GM13977 (cell line): ENCODE data around the gene NDUFB11.
"Not testable (repeated sequence)": the region's sequence is repeated elsewhere in the genome, so short reads cannot be mapped to it uniquely, and the experiment has no call there.

Source experiments
- DNase-seq: peaks from one replicate; pipeline ENCODE4 v3.0.0; 2012; ENCODE audit warnings: low spot score
- in situ Hi-C: fragments of 300-500 bp; cut with MboI; formaldehyde crosslinking; loops from one replicate; pipeline ENCODE4 v1.12.0; 2022; ENCODE audit warnings: low sequenced_read_pairs, low pct_unique_long_range_greater_than_20kb, mixed read lengths, inconsistent platforms; ENCODE audit not compliant: unreplicated experiment
- TF ChIP-seq, protein P1 (sequence below): IDR thresholded peaks from 2 replicates; pipeline ENCODE4 v1.5.1; 2012; ENCODE audit warnings: mild to moderate bottlenecking, control low read depth; ENCODE audit not compliant: insufficient read depth; ENCODE audit errors: extremely low read depth, missing control alignments

NDUFB11 gene

DNA sequence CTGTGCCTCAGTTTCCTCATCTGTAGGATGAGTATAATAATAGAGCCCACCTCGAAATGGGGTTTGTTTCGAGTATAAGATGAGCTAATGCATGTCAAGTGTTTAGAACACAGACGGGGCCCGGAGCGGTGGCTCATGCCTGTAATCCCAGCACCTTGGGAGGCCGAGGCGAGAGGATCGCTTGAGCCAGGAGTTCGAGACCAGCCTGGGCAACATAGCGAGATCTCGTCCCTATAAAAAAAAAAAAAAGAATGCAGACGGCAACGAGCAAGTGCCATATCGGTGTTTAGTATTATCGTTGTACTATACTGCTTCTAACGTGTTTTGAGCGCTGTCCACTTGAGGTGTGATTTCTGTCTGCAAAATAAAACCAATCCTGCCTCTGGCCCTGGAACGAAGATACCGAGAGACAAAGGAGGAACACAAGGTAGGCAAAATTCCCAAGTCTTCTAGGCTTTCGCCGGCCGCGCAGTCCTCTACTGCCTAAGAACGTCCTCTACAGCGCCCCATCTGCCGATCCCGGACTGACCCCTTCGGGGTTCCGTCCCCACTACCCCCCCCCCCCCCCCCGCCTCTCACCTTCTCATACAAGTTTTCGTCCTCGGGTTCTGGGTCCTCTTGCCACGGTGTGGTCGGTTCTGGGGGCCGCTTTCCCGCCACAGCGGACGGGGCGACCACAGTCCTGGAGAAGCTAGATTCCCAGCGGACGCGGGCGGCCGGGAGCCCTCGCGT lies 442 bp downstream of the NDUFB11 start:
- DNase-seq = peak; percentile 57
- in situ Hi-C loops = no loop called here
- TF ChIP-seq, protein P1, sequence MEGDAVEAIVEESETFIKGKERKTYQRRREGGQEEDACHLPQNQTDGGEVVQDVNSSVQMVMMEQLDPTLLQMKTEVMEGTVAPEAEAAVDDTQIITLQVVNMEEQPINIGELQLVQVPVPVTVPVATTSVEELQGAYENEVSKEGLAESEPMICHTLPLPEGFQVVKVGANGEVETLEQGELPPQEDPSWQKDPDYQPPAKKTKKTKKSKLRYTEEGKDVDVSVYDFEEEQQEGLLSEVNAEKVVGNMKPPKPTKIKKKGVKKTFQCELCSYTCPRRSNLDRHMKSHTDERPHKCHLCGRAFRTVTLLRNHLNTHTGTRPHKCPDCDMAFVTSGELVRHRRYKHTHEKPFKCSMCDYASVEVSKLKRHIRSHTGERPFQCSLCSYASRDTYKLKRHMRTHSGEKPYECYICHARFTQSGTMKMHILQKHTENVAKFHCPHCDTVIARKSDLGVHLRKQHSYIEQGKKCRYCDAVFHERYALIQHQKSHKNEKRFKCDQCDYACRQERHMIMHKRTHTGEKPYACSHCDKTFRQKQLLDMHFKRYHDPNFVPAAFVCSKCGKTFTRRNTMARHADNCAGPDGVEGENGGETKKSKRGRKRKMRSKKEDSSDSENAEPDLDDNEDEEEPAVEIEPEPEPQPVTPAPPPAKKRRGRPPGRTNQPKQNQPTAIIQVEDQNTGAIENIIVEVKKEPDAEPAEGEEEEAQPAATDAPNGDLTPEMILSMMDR = no peak

DNA sequence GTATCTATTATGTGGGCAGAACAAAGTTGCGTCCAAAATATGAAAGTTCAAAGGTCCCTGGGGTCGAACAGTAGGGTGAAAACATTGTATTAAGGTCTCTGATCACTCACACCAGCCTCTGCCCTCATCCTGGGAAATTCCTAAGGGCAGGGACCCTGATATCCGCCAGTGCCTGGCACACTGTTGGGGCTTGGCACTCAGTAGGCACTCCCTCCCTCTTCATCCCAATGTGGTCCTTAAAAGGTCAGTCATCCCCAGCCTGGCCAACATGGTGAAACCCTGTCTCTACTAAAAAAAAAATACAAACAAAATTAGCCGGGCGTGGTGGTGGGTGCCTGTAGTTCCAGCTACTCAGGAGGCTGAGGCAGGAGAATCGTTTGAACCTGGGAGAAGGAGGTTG lies 6.3 kb downstream of the NDUFB11 start:
- in situ Hi-C loops = no loop called here
- no peak for DNase-seq
- TF ChIP-seq, protein P1 = no peak

DNA sequence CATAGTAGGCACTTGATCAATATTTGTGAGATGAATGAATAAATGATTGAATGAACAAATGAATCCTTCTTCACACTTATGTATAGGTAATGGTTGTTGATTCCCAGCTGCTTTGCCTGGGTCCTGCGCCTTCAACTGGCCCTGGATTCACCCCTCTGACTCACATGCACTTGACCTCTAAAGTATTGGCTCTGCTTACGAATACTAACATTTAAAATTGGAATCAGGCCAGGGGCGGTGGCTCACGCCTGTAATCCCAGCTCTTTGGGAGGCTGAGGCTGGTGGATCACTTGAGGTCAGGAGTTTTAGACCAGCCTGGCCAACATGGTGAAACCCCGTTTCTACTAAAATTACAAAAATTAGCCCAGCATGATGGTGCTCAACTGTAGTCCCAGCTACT lies 8.9 kb downstream of the NDUFB11 start:
- DNase-seq, in situ Hi-C loops: not testable (repeated sequence)

DNA sequence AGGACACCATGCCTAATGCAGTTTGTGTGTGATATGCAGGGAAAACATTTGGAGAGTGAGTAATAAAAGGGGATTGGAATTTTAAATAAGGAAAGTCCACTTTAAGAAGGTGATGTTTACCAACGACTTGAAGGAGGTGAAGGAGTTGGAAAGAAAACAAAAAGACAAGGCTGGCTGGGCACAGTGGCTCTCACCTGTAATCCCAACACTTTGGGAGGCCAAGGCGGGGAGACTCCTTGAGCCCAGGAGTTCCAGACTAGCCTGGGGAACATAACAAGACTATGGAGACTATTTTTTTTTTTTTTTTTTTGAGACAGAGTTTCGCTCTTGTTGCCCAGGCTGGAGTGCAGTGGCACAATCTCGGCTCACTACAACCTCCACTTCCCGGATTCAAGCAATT lies 11.0 kb downstream of the NDUFB11 start:
- in situ Hi-C loops = no loop called here
- TF ChIP-seq, protein P1 = no peak
- no peak for DNase-seq

DNA sequence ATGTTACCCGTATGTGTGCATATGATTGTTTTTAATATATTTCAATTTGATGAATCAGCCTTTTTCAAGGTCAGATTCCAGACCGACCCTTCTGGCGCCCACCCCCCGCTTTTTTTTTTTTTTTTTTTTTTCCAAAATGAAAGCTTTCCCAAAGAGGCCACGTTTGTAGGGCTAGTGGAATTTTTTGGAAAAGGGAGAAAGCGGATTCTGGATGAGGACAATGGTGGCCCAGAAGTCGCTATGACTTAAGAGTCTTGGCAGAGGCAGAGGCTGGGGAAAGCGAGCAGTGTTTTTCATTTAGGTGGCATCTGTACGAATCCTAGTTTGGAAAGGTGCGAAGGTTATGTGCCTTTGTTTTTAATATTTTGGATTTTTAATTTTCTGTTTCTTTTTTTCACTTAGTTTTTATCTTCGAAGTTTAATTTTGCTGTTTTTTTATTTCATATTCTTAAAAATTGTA lies 14.6 kb downstream of the NDUFB11 start:
- DNase-seq = no peak
- in situ Hi-C loops = no loop called here
- TF ChIP-seq, protein P1 = no peak

DNA sequence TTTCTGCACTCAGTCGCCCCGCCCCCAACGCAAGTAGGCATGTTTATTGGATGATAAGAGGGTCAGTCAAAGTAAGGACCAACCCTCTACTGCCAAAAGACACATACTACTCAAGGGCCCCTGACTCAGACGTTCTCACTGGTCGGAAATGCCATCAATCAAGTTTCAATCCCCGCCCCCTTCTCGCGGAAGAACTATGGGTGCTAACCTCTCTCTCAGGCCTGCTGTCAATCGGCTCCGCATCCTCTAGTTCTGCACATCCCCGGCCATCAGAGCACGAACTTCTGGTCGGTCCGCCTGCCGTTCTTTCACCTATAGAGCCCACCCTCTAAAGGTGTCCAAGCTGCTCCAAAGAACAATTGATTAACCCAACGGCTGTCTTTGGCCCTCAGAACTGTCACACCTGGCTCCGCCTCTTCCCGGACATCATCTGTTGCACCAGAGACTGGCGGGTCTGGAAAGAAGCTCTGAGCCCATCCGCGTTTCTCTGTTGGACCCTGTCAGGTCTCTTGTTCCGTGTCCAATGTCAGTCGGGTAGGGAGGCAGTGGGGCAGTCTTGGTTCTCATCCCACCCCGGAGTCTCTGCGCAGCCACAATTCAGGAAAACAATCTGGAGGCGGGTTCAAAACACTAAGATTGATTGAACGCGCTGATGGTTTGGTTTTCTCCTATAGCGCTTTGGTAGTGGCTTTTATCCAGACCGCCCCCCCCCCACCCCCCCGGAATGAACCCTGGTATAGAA lies 15.2 kb downstream of the NDUFB11 start:
- in situ Hi-C loops = no loop called here
- DNase-seq = peak; percentile 87
- TF ChIP-seq, protein P1 = no peak

DNA sequence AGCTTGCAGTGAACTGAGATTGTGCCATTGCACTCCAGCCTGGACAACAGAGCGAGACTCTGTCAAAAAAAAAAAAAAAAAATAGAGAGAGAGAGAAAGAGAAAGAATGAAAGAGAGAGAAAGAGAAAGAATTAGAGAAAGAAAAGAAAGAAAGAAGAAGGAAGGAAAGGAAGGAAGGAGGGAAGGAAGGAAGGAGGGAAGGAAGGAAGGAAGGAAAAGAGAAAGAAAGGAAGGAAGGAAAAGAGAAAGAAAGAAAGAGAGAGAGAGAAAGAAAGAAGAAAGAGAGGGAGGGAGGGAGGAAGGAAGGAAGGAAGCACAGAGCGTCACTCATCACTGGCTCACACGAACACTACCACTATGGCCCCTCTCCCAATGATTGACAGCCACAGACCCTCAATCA lies 20.0 kb downstream of the NDUFB11 start:
- in situ Hi-C loops, DNase-seq: not testable (repeated sequence)

DNA sequence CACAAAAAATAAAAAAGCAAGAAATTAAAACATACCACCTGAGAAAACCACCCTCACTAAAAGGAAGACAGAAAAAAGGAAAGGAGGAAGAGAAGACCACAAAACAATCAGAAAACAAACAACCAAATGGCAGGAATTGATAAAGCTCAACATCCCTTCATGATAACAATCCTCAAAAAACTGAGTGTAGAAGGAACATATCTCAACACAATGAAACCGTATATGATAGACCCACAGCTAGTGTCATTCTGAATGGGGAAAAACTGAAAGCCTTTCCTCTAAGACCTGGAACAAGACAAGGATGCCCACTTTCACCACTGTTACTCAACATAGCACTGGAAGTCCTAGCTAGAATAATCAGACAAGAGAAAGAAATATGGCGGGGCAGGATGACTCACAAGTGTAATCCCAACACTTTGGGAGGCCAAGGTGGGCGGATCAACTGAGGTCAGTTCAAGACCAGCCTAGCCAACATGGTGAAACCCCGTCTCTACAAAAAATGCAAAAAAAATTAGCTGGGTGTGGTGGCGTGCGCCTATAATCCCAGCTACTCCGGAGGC lies 27.9 kb downstream of the NDUFB11 start:
- DNase-seq, in situ Hi-C loops: not testable (repeated sequence)
